Fibroblast of lung (primary cell): Measurements from ENCODE around the gene XYLT1.

Source experiments
- EZH2 ChIP-seq: IDR thresholded peaks from 2 replicates; pipeline ENCODE4 v1.5.1; 2012; ENCODE audit warnings: low read length, control low read depth, mild to moderate bottlenecking; ENCODE audit errors: missing control alignments
- TF ChIP-seq, protein P1 (sequence below), 2 donors: IDR thresholded peaks in 1 of 2; conservative IDR thresholded peaks in 1 of 2; 1 replicate in 1 of 2; 2 replicates in 1 of 2; pipeline ENCODE4 v1.5.1; 2011 to 2012; ENCODE audit warnings: low read length in 2 of 2, control low read depth in 1 of 2, inconsistent platforms in 1 of 2, low read depth in 1 of 2, mild to moderate bottlenecking in 1 of 2

DNA sequence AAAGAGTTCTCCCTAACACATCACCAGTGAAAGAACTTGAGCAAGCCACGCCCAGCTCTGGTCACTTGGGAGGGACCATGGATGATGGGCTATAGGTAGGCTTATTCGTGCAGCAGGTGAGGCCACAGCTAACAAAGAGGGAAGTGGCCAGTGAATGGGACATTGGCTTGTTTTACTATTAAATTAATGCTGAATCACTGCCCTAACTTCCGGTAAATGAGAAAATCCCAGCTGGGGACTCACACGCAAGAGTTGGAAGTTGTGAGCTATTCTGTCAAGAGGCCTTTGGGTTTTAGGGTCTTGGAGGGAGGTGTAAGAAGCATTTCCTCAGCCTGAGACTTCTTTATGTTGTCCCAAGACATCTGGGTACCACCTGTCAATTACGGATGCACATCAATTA, 315.3 kb downstream of the XYLT1 start:
- TF ChIP-seq, protein P1, sequence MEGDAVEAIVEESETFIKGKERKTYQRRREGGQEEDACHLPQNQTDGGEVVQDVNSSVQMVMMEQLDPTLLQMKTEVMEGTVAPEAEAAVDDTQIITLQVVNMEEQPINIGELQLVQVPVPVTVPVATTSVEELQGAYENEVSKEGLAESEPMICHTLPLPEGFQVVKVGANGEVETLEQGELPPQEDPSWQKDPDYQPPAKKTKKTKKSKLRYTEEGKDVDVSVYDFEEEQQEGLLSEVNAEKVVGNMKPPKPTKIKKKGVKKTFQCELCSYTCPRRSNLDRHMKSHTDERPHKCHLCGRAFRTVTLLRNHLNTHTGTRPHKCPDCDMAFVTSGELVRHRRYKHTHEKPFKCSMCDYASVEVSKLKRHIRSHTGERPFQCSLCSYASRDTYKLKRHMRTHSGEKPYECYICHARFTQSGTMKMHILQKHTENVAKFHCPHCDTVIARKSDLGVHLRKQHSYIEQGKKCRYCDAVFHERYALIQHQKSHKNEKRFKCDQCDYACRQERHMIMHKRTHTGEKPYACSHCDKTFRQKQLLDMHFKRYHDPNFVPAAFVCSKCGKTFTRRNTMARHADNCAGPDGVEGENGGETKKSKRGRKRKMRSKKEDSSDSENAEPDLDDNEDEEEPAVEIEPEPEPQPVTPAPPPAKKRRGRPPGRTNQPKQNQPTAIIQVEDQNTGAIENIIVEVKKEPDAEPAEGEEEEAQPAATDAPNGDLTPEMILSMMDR (conservative IDR thresholded peaks at IDR 0.05 in 1 of 2, IDR thresholded peaks at IDR 0.05 in 1 of 2; ENCODE audit: low read depth in 1 of 2, low read length in 2 of 2), result no peak
- TF ChIP-seq EZH2, result no peak
